ENCODE results near the gene LAMB3. TPM values are rescaled to one million over a fixed set of nuclear protein-coding genes. Genes with fewer than 3 reads are reported as not detected.

The LAMB3 gene
- total RNA-seq, 4 donors from 2014 or later: 70.0 to 181 (median 123) TPM

DNA sequence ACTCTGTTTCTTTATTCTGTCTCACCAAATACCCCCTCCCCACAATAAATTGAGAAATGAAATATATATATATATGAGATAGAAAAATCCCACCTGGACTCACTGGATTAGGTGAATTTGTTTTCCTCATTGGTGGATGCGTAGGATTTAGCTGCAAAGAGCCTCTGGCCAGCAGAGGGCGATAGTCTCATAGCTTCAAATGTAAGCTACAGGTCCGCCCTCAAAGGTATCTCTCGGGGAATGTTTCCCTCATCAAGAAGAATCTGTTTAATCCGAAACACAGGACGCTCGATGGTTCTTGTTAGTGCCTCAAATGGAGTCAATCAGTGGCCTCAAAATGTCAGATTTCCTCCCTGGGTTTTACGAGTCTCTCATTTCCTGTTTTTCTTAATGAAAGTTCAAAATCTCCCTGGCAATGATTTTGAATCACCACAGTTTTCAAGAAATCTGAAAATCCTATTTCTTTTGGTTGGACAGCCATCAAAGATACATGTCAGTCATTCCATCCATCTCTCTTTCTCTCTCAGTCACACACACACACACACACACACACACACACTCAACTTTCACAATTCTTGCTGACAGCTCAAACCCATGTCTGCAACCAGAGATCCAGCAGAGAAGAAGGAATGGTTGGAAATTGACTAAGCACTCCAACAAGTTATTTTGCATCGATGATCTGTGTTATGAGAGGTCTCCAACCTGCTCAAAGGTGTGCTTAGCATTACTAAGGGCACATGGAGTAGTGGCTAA, 82.6 kb downstream of the LAMB3 start:
- intact Hi-C loops (cut with DNase I; ENCODE audit: low total_unique reads): loop anchor here (5.0 kb wide), 1 partner anchor 123 kb away; no protein-coding TSS in a partner anchor
- peak; percentile 82 to 95 for DNase-seq (ENCODE audit: low spot score in 2 of 2)
- TF ChIP-seq POLR2A (IDR thresholded peaks at IDR 0.05) (no peak), CTCF (IDR thresholded peaks at IDR 0.05) (no peak)
- H3K4me3 ChIP-seq (ENCODE audit: low read depth, poor library complexity, severe bottlenecking): no peak overlapping the region
- WGBS, 2 donors: 9 to 12% methylated on average over 9 of the region's 9 CpGs

DNA sequence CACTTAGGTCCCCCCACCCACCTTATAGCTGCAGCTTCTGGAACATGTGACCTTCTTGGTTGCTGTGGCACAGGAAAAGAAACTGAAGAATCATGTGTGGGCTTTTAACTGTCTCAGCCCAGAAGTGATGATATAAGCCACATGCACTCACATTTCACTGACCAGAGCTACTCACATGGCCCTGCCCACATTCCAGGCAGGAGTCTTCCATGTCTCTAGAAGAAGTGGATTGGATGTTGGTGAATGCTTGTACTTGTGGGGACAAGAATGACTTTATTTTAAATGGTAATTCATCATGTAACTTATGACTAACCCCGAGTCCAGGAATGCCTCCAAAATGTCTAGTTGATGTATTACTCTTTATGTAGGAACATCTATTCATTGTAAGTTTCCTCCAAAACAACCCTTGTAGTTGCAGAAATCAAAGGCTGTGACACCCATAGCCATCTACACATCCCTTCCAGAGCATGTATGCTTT, 84.5 kb downstream of the LAMB3 start:
- no peak overlapping the region for H3K4me3 ChIP-seq (ENCODE audit: low read depth, poor library complexity, severe bottlenecking)
- intact Hi-C loops (cut with DNase I; ENCODE audit: low total_unique reads): no loop called here

GRCh38 chr1:209565759-209566678, 86.2 kb downstream of the LAMB3 start:
- DNase-seq (ENCODE audit: low spot score in 2 of 2): peak; percentile 89 to 94
- intact Hi-C loops (cut with DNase I; ENCODE audit: low total_unique reads): no loop called here
- TF ChIP-seq POLR2A (IDR thresholded peaks at IDR 0.05): no peak
- TF ChIP-seq CTCF (IDR thresholded peaks at IDR 0.05): peak in 1 of 3 donors; percentile 37
- H3K4me3 ChIP-seq (ENCODE audit: low read depth, poor library complexity, severe bottlenecking): no peak overlapping the region
- WGBS, 2 donors: 31 to 34% methylated on average over 15 of the region's 15 CpGs

More for the DNA sequence above, 84.5 kb downstream of the LAMB3 start:
- TF ChIP-seq CTCF (IDR thresholded peaks at IDR 0.05) (no peak), POLR2A (IDR thresholded peaks at IDR 0.05) (no peak)
- 29 to 37% methylated on average over 1 of the region's 1 CpG for WGBS, 2 donors
- DNase-seq (ENCODE audit: low spot score in 2 of 2): no peak

Small RNA genes lying within 50 kb of the gene (microRNA-seq; reads per million reads assigned to microRNA genes)
- gene MIR4260 (ENCODE audit: borderline number of aligned reads in 1 of 2, borderline replicate concordance in 2 of 2): 0 reads per million in 2 donors

Other genes starting within 250 kb of the LAMB3 start
- 1 to 10 TPM in 1 of 4 donors, not detected in 3; 1.8 TPM for gene CAMK1G, start 68.7 kb downstream of the LAMB3 start, total RNA-seq
- gene G0S2, start 23.0 kb upstream of the LAMB3 start, total RNA-seq: 10 to 100 TPM in 3 of 4 donors, 1 to 10 TPM in 1; 4.9 to 68.7 (median 30.5) TPM
- gene HSD11B1, start 52.4 kb upstream of the LAMB3 start, total RNA-seq: 100 to 1,000 TPM in 1 of 4 donors, 10 to 100 TPM in 3; 37.1 to 166 (median 55.9) TPM
- gene TRAF3IP3, start 103.6 kb upstream of the LAMB3 start, total RNA-seq: 1 to 10 TPM in 2 of 4 donors, under 1 TPM in 1, not detected in 1; 0.61 to 2.1 (median 1.1) TPM
- 1 to 10 TPM; 2.3 to 3.7 (median 2.8) TPM for gene C1orf74, start 132.1 kb upstream of the LAMB3 start, total RNA-seq
- gene IRF6, start 153.7 kb upstream of the LAMB3 start, total RNA-seq: 100 to 1,000 TPM; 166 to 198 (median 176) TPM
- 10 to 100 TPM in 3 of 4 donors, 1 to 10 TPM in 1; 9.9 to 12.9 (median 11.1) TPM for gene UTP25, start 175.5 kb upstream of the LAMB3 start, total RNA-seq

Data from lower leg skin (tissue), 4 donors.